A673 (cell line): Measurements from ENCODE around the gene FKTN.

ENCODE experiments used
- EZH2 ChIP-seq: fragments of 200-600 bp; sonication (generic); IDR thresholded peaks from 2 replicates; pipeline ENCODE4 v1.6.1; 2017; ENCODE audit warnings: borderline replicate concordance, low read depth, mild to moderate bottlenecking, mixed read lengths, antibody characterized with exemption, low read length; ENCODE audit not compliant: poor library complexity, severe bottlenecking
- TF ChIP-seq, protein P1 (sequence below): fragments of 300-800, 200-600 bp; sonication (generic); conservative IDR thresholded peaks from 2 replicates; pipeline ENCODE4 v1.5.1; 2017; ENCODE audit warnings: low read depth, mild to moderate bottlenecking, antibody characterized with exemption, low read length, moderate library complexity, mixed read lengths

DNA sequence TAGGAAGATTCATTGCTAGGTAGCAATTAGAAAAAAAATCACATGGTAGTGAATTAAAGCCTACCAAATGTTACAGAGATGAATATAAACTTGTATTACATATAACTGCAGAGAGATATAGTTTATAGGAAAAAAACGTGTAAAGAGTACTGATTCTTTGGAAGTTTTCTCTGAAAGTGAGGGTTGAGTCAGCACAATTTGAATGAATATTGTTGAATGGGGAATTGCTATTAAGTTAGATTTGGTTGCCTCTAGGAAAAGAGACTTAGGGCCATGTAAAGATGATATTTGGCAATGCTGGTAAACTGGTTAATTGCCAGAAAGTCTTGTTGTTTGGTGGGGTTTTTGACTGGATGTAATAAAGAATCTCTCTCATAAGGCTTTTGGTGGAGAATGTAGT, 67.2 kb downstream of the FKTN start:
- TF ChIP-seq, protein P1, sequence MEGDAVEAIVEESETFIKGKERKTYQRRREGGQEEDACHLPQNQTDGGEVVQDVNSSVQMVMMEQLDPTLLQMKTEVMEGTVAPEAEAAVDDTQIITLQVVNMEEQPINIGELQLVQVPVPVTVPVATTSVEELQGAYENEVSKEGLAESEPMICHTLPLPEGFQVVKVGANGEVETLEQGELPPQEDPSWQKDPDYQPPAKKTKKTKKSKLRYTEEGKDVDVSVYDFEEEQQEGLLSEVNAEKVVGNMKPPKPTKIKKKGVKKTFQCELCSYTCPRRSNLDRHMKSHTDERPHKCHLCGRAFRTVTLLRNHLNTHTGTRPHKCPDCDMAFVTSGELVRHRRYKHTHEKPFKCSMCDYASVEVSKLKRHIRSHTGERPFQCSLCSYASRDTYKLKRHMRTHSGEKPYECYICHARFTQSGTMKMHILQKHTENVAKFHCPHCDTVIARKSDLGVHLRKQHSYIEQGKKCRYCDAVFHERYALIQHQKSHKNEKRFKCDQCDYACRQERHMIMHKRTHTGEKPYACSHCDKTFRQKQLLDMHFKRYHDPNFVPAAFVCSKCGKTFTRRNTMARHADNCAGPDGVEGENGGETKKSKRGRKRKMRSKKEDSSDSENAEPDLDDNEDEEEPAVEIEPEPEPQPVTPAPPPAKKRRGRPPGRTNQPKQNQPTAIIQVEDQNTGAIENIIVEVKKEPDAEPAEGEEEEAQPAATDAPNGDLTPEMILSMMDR: no peak
- TF ChIP-seq EZH2: no peak
